Astrocyte (in vitro differentiated cells and primary cell): Measurements from ENCODE around the gene TBATA.

Source experiments
- EZH2 ChIP-seq: IDR thresholded peaks from 2 replicates; pipeline ENCODE4 v1.6.1; 2012; ENCODE audit warnings: mild to moderate bottlenecking, low read length, inconsistent platforms; ENCODE audit not compliant: insufficient read depth
- TF ChIP-seq, protein P1 (sequence below): IDR thresholded peaks from 2 replicates; pipeline ENCODE4 v1.5.1; 2011; ENCODE audit warnings: low read depth, mild to moderate bottlenecking, inconsistent platforms, low read length, moderate library complexity; ENCODE audit not compliant: insufficient read depth

DNA sequence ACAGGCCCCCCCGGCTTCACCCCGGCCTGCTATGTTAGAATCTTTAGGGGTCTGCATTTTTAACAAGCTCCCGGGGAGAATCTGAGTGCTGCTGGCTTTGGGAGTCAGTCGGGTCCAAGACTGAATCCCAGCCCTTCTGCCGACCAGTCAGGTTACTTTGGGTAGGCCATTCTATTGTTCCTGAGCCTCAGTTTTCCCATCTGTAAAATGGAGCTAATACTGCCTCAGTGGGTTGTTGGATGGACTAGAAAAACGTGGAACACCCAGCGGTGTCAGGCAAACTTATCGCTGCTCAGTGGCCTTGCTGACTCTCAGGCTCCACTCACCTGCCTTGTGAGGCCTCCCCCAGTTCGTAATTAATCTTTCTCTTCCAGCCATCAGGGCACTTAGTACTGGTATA lies 11.7 kb downstream of the TBATA start:
- TF ChIP-seq EZH2 = no peak
- TF ChIP-seq, protein P1, sequence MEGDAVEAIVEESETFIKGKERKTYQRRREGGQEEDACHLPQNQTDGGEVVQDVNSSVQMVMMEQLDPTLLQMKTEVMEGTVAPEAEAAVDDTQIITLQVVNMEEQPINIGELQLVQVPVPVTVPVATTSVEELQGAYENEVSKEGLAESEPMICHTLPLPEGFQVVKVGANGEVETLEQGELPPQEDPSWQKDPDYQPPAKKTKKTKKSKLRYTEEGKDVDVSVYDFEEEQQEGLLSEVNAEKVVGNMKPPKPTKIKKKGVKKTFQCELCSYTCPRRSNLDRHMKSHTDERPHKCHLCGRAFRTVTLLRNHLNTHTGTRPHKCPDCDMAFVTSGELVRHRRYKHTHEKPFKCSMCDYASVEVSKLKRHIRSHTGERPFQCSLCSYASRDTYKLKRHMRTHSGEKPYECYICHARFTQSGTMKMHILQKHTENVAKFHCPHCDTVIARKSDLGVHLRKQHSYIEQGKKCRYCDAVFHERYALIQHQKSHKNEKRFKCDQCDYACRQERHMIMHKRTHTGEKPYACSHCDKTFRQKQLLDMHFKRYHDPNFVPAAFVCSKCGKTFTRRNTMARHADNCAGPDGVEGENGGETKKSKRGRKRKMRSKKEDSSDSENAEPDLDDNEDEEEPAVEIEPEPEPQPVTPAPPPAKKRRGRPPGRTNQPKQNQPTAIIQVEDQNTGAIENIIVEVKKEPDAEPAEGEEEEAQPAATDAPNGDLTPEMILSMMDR = no peak
